IMR-90 (cell line): ENCODE data around the gene RIC8B. TPM values are rescaled to one million over a fixed set of nuclear protein-coding genes. Genes with fewer than 3 reads are reported as not detected.
A peak's percentile ranks its signal among the peaks of the same experiment; 100 is the strongest.

ENCODE experiments used
- ATAC-seq: fragments of 200-7000 bp; cut with Tn5 transposase; 2 replicates; pipeline ENCODE4 v1.9.1; 2020; ENCODE audit warnings: low read depth, mild to moderate bottlenecking, moderate library complexity
- BruUV-seq: library from RNA; stranded (reverse); fragments of 400-500 nt; replicated peaks from 2 replicates; lab custom pipeline; 2021; lab: Mats Ljungman, UMichigan
- CTCF ChIA-PET: fragments of 300-600 bp; formaldehyde crosslinking; extraction: SDS; loops from one replicate; lab custom pipeline; 2021; ENCODE audit warnings: antibody characterized with exemption; lab: Yijun Ruan, JAX
- POLR2A ChIA-PET: fragments of 300-600 bp; sonication (Branson Sonifier 250); formaldehyde crosslinking; loops from one replicate; lab custom pipeline; 2022; ENCODE audit warnings: antibody characterized with exemption; ENCODE audit not compliant: unreplicated experiment; lab: Charles Lee
- DNase-seq: peaks from one replicate; pipeline ENCODE4 v3.0.0; 2013
- H2AFZ ChIP-seq: replicated peaks from 2 replicates; pipeline ENCODE3; 2013; ENCODE audit warnings: low read length, mild to moderate bottlenecking; ENCODE audit not compliant: poor library complexity
- H2AK5ac ChIP-seq: 2 replicates; pipeline ENCODE4 v1.6.1; 2013; ENCODE audit warnings: low read depth, low read length, inconsistent platforms
- H2AK9ac ChIP-seq: replicated peaks from 2 replicates; pipeline ENCODE3; 2013; ENCODE audit warnings: mild to moderate bottlenecking, low read depth, low read length, moderate library complexity; ENCODE audit not compliant: poor library complexity
- H2BK120ac ChIP-seq: 2 replicates; pipeline ENCODE4 v1.6.1; 2013; ENCODE audit warnings: low read depth, low read length, inconsistent platforms
- H2BK15ac ChIP-seq: 3 replicates; pipeline ENCODE4 v1.6.1; 2013; ENCODE audit warnings: low read depth, low read length, inconsistent platforms
- H2BK20ac ChIP-seq: 2 replicates; pipeline ENCODE4 v1.6.1; 2013; ENCODE audit warnings: low read depth, mild to moderate bottlenecking, inconsistent platforms, low read length, moderate library complexity
- H2BK5ac ChIP-seq: 2 replicates; pipeline ENCODE4 v1.6.1; 2013; ENCODE audit warnings: mild to moderate bottlenecking, low read depth, low read length, inconsistent platforms; ENCODE audit not compliant: poor library complexity, severe bottlenecking
- H3K14ac ChIP-seq: replicated peaks from 2 replicates; pipeline ENCODE4 v1.6.1; 2013; ENCODE audit warnings: low read depth, low read length, inconsistent platforms
- H3K18ac ChIP-seq: 2 replicates; pipeline ENCODE4 v1.6.1; 2013; ENCODE audit warnings: low read depth, low read length, control low read depth
- H3K23ac ChIP-seq: 2 replicates; pipeline ENCODE4 v1.6.1; 2013; ENCODE audit warnings: low read depth, low read length, inconsistent platforms
- H3K27ac ChIP-seq: 2 replicates; pipeline ENCODE4 v1.5.1; 2013; ENCODE audit warnings: mild to moderate bottlenecking, control low read depth, low read length; ENCODE audit not compliant: insufficient read depth
- H3K27me3 ChIP-seq: 2 replicates; pipeline ENCODE4 v1.6.1; 2013; ENCODE audit warnings: low read length; ENCODE audit not compliant: control insufficient read depth, insufficient read depth
- H3K36me3 ChIP-seq: 2 replicates; pipeline ENCODE4 v1.6.1; 2013; ENCODE audit warnings: low read length, mixed read lengths; ENCODE audit not compliant: control insufficient read depth, insufficient read depth
- H3K4ac ChIP-seq: 2 replicates; pipeline ENCODE4 v1.6.1; 2013; ENCODE audit warnings: low read depth, low read length, inconsistent platforms
- H3K4me1 ChIP-seq: 2 replicates; pipeline ENCODE4 v1.6.1; 2013; ENCODE audit warnings: low read length, mixed read lengths; ENCODE audit not compliant: control insufficient read depth, insufficient read depth
- H3K4me2 ChIP-seq: 2 replicates; pipeline ENCODE4 v1.6.1; 2013; ENCODE audit warnings: low read depth, mild to moderate bottlenecking, control low read depth, low read length, moderate library complexity
- H3K4me3 ChIP-seq: 2 replicates; pipeline ENCODE4 v1.5.1; 2013; ENCODE audit warnings: low read depth, mild to moderate bottlenecking, control low read depth, low read length, moderate library complexity; ENCODE audit not compliant: insufficient read depth
- H3K56ac ChIP-seq: 2 replicates; pipeline ENCODE4 v1.6.1; 2013; ENCODE audit warnings: low read length, inconsistent platforms; ENCODE audit not compliant: insufficient read depth; ENCODE audit errors: extremely low read depth
- H3K79me1 ChIP-seq, 2 experiments: 2 replicates each; pipeline ENCODE4 v1.6.1; 2013; ENCODE audit warnings: low read length in 2 of 2, inconsistent platforms in 1 of 2, low read depth in 1 of 2
- H3K9ac ChIP-seq: 2 replicates; pipeline ENCODE4 v1.6.1; 2013; ENCODE audit warnings: low read depth, low read length, control low read depth
- H3K9me1 ChIP-seq: 2 replicates; pipeline ENCODE4 v1.6.1; 2013; ENCODE audit warnings: low read length, inconsistent platforms; ENCODE audit not compliant: insufficient read depth
- H3K9me3 ChIP-seq: 2 replicates; pipeline ENCODE4 v1.6.1; 2013; ENCODE audit warnings: low read length; ENCODE audit not compliant: control insufficient read depth, insufficient read depth
- H4K20me1 ChIP-seq: 2 replicates; pipeline ENCODE4 v1.6.1; 2013; ENCODE audit warnings: low read length, inconsistent platforms; ENCODE audit not compliant: insufficient read depth
- H4K5ac ChIP-seq: 2 replicates; pipeline ENCODE4 v1.6.1; 2013; ENCODE audit warnings: mild to moderate bottlenecking, low read depth, low read length, control low read depth
- H4K8ac ChIP-seq, 2 experiments: 2 replicates each; pipeline ENCODE4 v1.6.1; 2013; ENCODE audit warnings: low read depth in 2 of 2, low read length in 2 of 2, control low read depth in 1 of 2, inconsistent platforms in 1 of 2
- H4K91ac ChIP-seq: 2 replicates; pipeline ENCODE4 v1.6.1; 2013; ENCODE audit warnings: low read depth, low read length, inconsistent platforms; ENCODE audit not compliant: insufficient read depth
- BHLHE40 ChIP-seq: fragments of 150-350 bp; IDR thresholded peaks from 2 replicates; pipeline ENCODE4 v1.6.1; 2016; ENCODE audit warnings: mild to moderate bottlenecking, low read depth, low read length
- CEBPB ChIP-seq: IDR thresholded peaks from 2 replicates; pipeline ENCODE4 v1.6.1; 2012; ENCODE audit warnings: low read depth, low read length, improper control_type of control experiment
- CHD1 ChIP-seq: IDR thresholded peaks from 2 replicates; pipeline ENCODE4 v1.6.1; 2012; ENCODE audit warnings: low read depth, low read length, improper control_type of control experiment
- CTCF ChIP-seq: conservative IDR thresholded peaks from 2 replicates; pipeline ENCODE4 v1.5.1; 2012; ENCODE audit warnings: mild to moderate bottlenecking, low read depth, low read length, improper control_type of control experiment
- FOS ChIP-seq: fragments of 150-350 bp; IDR thresholded peaks from 2 replicates; pipeline ENCODE4 v1.6.1; 2016; ENCODE audit warnings: low read depth, low read length
- MAFK ChIP-seq: IDR thresholded peaks from 2 replicates; pipeline ENCODE4 v1.6.1; 2012; ENCODE audit warnings: low read depth, low read length, improper control_type of control experiment
- MAZ ChIP-seq: IDR thresholded peaks from 2 replicates; pipeline ENCODE4 v1.6.1; 2012; ENCODE audit warnings: low read depth, mild to moderate bottlenecking, low read length, improper control_type of control experiment, moderate library complexity, borderline replicate concordance
- MXI1 ChIP-seq: IDR thresholded peaks from 2 replicates; pipeline ENCODE4 v1.6.1; 2012; ENCODE audit warnings: low read depth, mild to moderate bottlenecking, low read length, moderate library complexity, borderline replicate concordance
- NFE2L2 ChIP-seq: fragments of 150-350 bp; IDR thresholded peaks from 2 replicates; pipeline ENCODE4 v1.6.1; 2016; ENCODE audit warnings: low read depth, mild to moderate bottlenecking, low read length
- POLR2A ChIP-seq: IDR thresholded peaks from 2 replicates; pipeline ENCODE4 v1.6.1; 2012; ENCODE audit warnings: mild to moderate bottlenecking, low read depth, low read length
- RAD21 ChIP-seq: IDR thresholded peaks from 2 replicates; pipeline ENCODE4 v1.6.1; 2012; ENCODE audit warnings: low read length, improper control_type of control experiment
- RCOR1 ChIP-seq: IDR thresholded peaks from 2 replicates; pipeline ENCODE4 v1.6.1; 2012; ENCODE audit warnings: mild to moderate bottlenecking, low read length, improper control_type of control experiment; ENCODE audit not compliant: insufficient replicate concordance
- RFX5 ChIP-seq: IDR thresholded peaks from 2 replicates; pipeline ENCODE4 v1.8.0; 2012; ENCODE audit warnings: low read depth, mild to moderate bottlenecking, low read length, moderate library complexity
- SMC3 ChIP-seq: fragments of 150-350 bp; IDR thresholded peaks from 2 replicates; pipeline ENCODE4 v1.6.1; 2016; ENCODE audit warnings: low read depth, mild to moderate bottlenecking, antibody characterized with exemption, low read length, moderate library complexity
- WGBS, 2 experiments: methylation state at CpG; one replicate each; pipeline versions ENCODE4 v1.1.5 to v1.1.7; 2013; ENCODE audit warnings: missing lambda C conversion rate in 2 of 2; ENCODE audit not compliant: insufficient read length in 1 of 2; ENCODE audit errors: extremely low coverage in 2 of 2; 5-methylcytosine and 5-hydroxymethylcytosine counted together
- dilution Hi-C: fragments of 300-500 bp; cut with HindIII; formaldehyde crosslinking; loops from one replicate; pipeline ENCODE4 v1.14.3; 2018; ENCODE audit warnings: low sequenced_read_pairs; ENCODE audit not compliant: unreplicated experiment
- in situ Hi-C: fragments of 300-500 bp; cut with MboI; formaldehyde crosslinking; loops from 3 replicates; pipeline ENCODE4 v1.14.3; 2019; ENCODE audit warnings: low sequenced_read_pairs, inconsistent platforms, mixed read lengths
- intact Hi-C: fragments of 100-400 bp; cut with micrococcal nuclease; formaldehyde crosslinking; loops from 2 replicates; pipeline ENCODE4 v1.10.0; 2022
- polyA plus RNA-seq, 3 experiments: library from polyadenylated mRNA; depleted of rRNA; stranded (reverse); fragments of >200 nt; gene quantifications; 2 replicates each; pipeline ENCODE4 v1.2.3, GENCODE V29; 2012; ENCODE audit warnings: low replicate concordance in 1 of 3
- total RNA-seq: library from RNA; depleted of rRNA; stranded (reverse); fragments of >200 nt; gene quantifications from 2 replicates; pipeline ENCODE4 v1.2.3, GENCODE V29; 2012
- TF ChIP-seq, protein P1 (sequence below): fragments of 150-350 bp; IDR thresholded peaks from 2 replicates; pipeline ENCODE4 v1.6.1; 2017; ENCODE audit warnings: mild to moderate bottlenecking, antibody characterized with exemption, low read length, low read depth
- TF ChIP-seq, protein P2 (sequence below): fragments of 150-350 bp; IDR thresholded peaks from 2 replicates; pipeline ENCODE4 v1.6.1; 2016; ENCODE audit warnings: low read depth, mild to moderate bottlenecking, low read length, moderate library complexity, borderline replicate concordance

RIC8B gene
- total and polyA plus RNA-seq, 2 of the 4 experiments (the other 2 are of a cell fraction) = 5.5 to 19.5 TPM

- POLR2A ChIA-PET = no interaction called here
- in situ Hi-C loops = no loop called here
- ATAC-seq = no peak; the same call in 1 of the 2 replicates
These were observed 88.7 kb downstream of the RIC8B start for GRCh38 chr12:106863189-106863588.

More at GRCh38 chr12:106863189-106863588, 88.7 kb downstream of the RIC8B start:
- no CpG with 5 or more reads among the region's 1 CpG for WGBS, 2 experiments
- Histone ChIP-seq H3K9me3 (no peaks in the 10 kb centered on the region), H4K5ac (no peak overlapping the region), H3K79me1 (peaks cover 7 to 19% of the 10 kb centered on the region in 2 experiments; a peak in 3 of 4 replicates), H2BK15ac (no peak overlapping the region), H2BK120ac (no peak overlapping the region), H3K18ac (peak overlapping the region; percentile 56; the same call in 1 of the 2 replicates), H3K4me3 (no peak overlapping the region), H3K9me1 (peaks cover 4% of the 10 kb centered on the region; the same call in 1 of the 2 replicates), H3K23ac (no peak overlapping the region), H3K4me2 (no peak overlapping the region), H2AFZ (no peak overlapping the region), H3K9ac (no peak overlapping the region), H3K36me3 (peaks cover 3% of the 10 kb centered on the region; the same call in 1 of the 2 replicates), H2BK20ac (0 out of 2 replicates have a peak overlapping the region, but pooled peaks have one; percentile 32), H3K27ac (no peak overlapping the region), H4K20me1 (no peaks in the 10 kb centered on the region), H3K56ac (no peak overlapping the region), H4K91ac (no peak overlapping the region), H3K27me3 (no peaks in the 10 kb centered on the region), H3K4ac (peak overlapping the region; percentile 54; the same call in 1 of the 2 replicates), H3K14ac (no peak overlapping the region), H4K8ac (no peak overlapping the region), H3K4me1 (peaks cover 16% of the 10 kb centered on the region), H2AK5ac (no peak overlapping the region), H2AK9ac (no peak overlapping the region), H2BK5ac (no peak overlapping the region)
- TF ChIP-seq CHD1 (no peak), CTCF (no peak), BHLHE40 (no peak), POLR2A (no peak), MAFK (no peak), RAD21 (no peak), CEBPB (no peak), RFX5 (no peak), NFE2L2 (no peak), MAZ (no peak), SMC3 (no peak), RCOR1 (no peak), FOS (no peak), MXI1 (no peak)
- TF ChIP-seq, protein P1, sequence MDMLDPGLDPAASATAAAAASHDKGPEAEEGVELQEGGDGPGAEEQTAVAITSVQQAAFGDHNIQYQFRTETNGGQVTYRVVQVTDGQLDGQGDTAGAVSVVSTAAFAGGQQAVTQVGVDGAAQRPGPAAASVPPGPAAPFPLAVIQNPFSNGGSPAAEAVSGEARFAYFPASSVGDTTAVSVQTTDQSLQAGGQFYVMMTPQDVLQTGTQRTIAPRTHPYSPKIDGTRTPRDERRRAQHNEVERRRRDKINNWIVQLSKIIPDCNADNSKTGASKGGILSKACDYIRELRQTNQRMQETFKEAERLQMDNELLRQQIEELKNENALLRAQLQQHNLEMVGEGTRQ = no peak
- TF ChIP-seq, protein P2, sequence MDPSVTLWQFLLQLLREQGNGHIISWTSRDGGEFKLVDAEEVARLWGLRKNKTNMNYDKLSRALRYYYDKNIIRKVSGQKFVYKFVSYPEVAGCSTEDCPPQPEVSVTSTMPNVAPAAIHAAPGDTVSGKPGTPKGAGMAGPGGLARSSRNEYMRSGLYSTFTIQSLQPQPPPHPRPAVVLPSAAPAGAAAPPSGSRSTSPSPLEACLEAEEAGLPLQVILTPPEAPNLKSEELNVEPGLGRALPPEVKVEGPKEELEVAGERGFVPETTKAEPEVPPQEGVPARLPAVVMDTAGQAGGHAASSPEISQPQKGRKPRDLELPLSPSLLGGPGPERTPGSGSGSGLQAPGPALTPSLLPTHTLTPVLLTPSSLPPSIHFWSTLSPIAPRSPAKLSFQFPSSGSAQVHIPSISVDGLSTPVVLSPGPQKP = no peak
- intact Hi-C loops (loop anchor here (5.0 kb wide), 1 partner anchor 476 kb away; no protein-coding TSS in a partner anchor), dilution Hi-C loops (no loop called here)
- CTCF ChIA-PET = interaction anchor here (2.4 kb wide), 1 partner anchor 14 kb away, joined by 7 read pairs; no protein-coding TSS in a partner anchor
- BruUV-seq = no TSS peak
- DNase-seq = peak; percentile 16
